Epithelial cell of esophagus (primary cell): ENCODE data around the gene CLSTN1.

ENCODE experiments used
- DNase-seq: peaks from one replicate; pipeline ENCODE4 v3.0.0; 2010; ENCODE audit warnings: low read depth
- H3K4me3 ChIP-seq: 2 replicates; pipeline ENCODE4 v1.5.1; 2011; ENCODE audit warnings: mild to moderate bottlenecking, low read length, control low read depth
- CTCF ChIP-seq: IDR thresholded peaks from 2 replicates; pipeline ENCODE4 v1.5.1; 2011; ENCODE audit warnings: low read depth, mild to moderate bottlenecking, low read length, control low read depth, inconsistent platforms; ENCODE audit not compliant: insufficient read depth; ENCODE audit errors: missing control alignments

CLSTN1 gene

GRCh38 chr1:9841460-9841859 lies 17.7 kb upstream of the CLSTN1 start:
- H3K4me3 ChIP-seq: no peak overlapping the region
- no peak for DNase-seq
- TF ChIP-seq CTCF: no peak

- no peak for TF ChIP-seq CTCF
- H3K4me3 ChIP-seq: no peak overlapping the region
- peak; percentile 66 for DNase-seq
Observed at GRCh38 chr1:9840176-9840575, 16.4 kb upstream of the CLSTN1 start.

- TF ChIP-seq CTCF: no peak
- DNase-seq: no peak
- H3K4me3 ChIP-seq: no peak overlapping the region
Observed at GRCh38 chr1:9838946-9839345, 15.2 kb upstream of the CLSTN1 start.

- DNase-seq: peak; percentile 98
- no peak for TF ChIP-seq CTCF
- H3K4me3 ChIP-seq: no peak overlapping the region
Observed at GRCh38 chr1:9836632-9836960, 12.8 kb upstream of the CLSTN1 start.

- no peak for TF ChIP-seq CTCF
- DNase-seq: peak; percentile 66
- H3K4me3 ChIP-seq: no peak overlapping the region
Observed at GRCh38 chr1:9835758-9836631, 12.2 kb upstream of the CLSTN1 start.

- no peak overlapping the region for H3K4me3 ChIP-seq
- no peak for DNase-seq
- TF ChIP-seq CTCF: no peak
Observed at GRCh38 chr1:9835404-9835757, 11.6 kb upstream of the CLSTN1 start.

GRCh38 chr1:9833632-9834031 lies 9.9 kb upstream of the CLSTN1 start:
- no peak for DNase-seq
- H3K4me3 ChIP-seq: no peak overlapping the region
- no peak for TF ChIP-seq CTCF
